B cell (primary cell): ENCODE data around the gene NUP155. TPM values are rescaled to one million over a fixed set of nuclear protein-coding genes. Genes with fewer than 3 reads are reported as not detected.
A peak's percentile ranks its signal among the peaks of the same experiment; 100 is the strongest.

Experiments
- ATAC-seq: fragments of 200-7000 bp; cut with Tn5 transposase; one replicate; pipeline ENCODE4 v1.10.0; 2021; ENCODE audit warnings: low read depth, mild to moderate bottlenecking, moderate number of reproducible peaks, moderate library complexity
- CTCF ChIA-PET: fragments of 350-600 bp; sonication (Branson Sonifier 250); formaldehyde crosslinking; loops from one replicate; lab custom pipeline; 2021; ENCODE audit warnings: antibody characterized with exemption, inconsistent platforms; lab: Charles Lee
- POLR2A ChIA-PET: fragments of 350-600 bp; sonication (Branson Sonifier 250); formaldehyde crosslinking; loops from one replicate; lab custom pipeline; 2021; ENCODE audit warnings: antibody characterized with exemption; lab: Charles Lee
- DNase-seq: peaks from one replicate; pipeline ENCODE4 v3.0.0; 2013
- H2AFZ ChIP-seq: 2 replicates; pipeline ENCODE4 v1.6.1; 2012; ENCODE audit warnings: mild to moderate bottlenecking, low read depth, low read length; ENCODE audit not compliant: insufficient read depth, poor library complexity, severe bottlenecking
- H3K27ac ChIP-seq, 2 donors: 1 replicate in 1 of 2; 2 replicates in 1 of 2; pipeline ENCODE4 v1.5.1; 2012 to 2013; ENCODE audit warnings: low read length in 2 of 2, mild to moderate bottlenecking in 2 of 2, moderate library complexity in 1 of 2
- H3K27me3 ChIP-seq, 4 experiments: fragments of 200-600 bp in 1 of 4; sonication (generic) in 1 of 4; replicated peaks in 1 of 4; 1 replicate in 2 of 4; 2 replicates in 2 of 4; pipeline versions ENCODE4 v1.6.1 to v1.7.0; 2013 to 2016; ENCODE audit warnings: low read length in 3 of 4, mild to moderate bottlenecking in 2 of 4, mixed read lengths in 1 of 4, moderate library complexity in 1 of 4; ENCODE audit not compliant: insufficient read depth in 4 of 4, control insufficient read depth in 3 of 4; ENCODE audit errors: control extremely low read depth in 1 of 4
- H3K36me3 ChIP-seq, 2 experiments: replicated peaks in 1 of 2; 1 replicate in 1 of 2; 2 replicates in 1 of 2; pipeline versions ENCODE4 v1.6.1 to v1.7.1; 2013; ENCODE audit warnings: low read length in 1 of 2; ENCODE audit not compliant: insufficient read depth in 2 of 2, control insufficient read depth in 1 of 2; ENCODE audit errors: control extremely low read depth in 1 of 2, extremely low read depth in 1 of 2
- H3K4me1 ChIP-seq, 2 donors: fragments of 200-600 bp in 1 of 2; sonication (generic) in 1 of 2; 1 replicate in 1 of 2; 2 replicates in 1 of 2; pipeline versions ENCODE4 v1.5.1 to v1.6.1; 2013 to 2017; ENCODE audit warnings: low read length in 2 of 2; ENCODE audit not compliant: control insufficient read depth in 2 of 2, insufficient read depth in 2 of 2
- H3K4me2 ChIP-seq: replicated peaks from 2 replicates; pipeline ENCODE3; 2012; ENCODE audit warnings: mild to moderate bottlenecking, low read depth, low read length; ENCODE audit not compliant: poor library complexity, severe bottlenecking
- H3K4me3 ChIP-seq, 5 experiments: fragments of 200-600 bp in 1 of 5; sonication (generic) in 1 of 5; 1 replicate in 3 of 5; 2 replicates in 2 of 5; pipeline versions ENCODE4 v1.5.1 to v1.7.0; 2011 to 2016; ENCODE audit warnings: low read length in 4 of 5, mild to moderate bottlenecking in 4 of 5, low read depth in 2 of 5, control low read depth in 1 of 5, moderate library complexity in 1 of 5; ENCODE audit not compliant: insufficient read depth in 1 of 5; ENCODE audit errors: control extremely low read depth in 1 of 5, extremely low read depth in 1 of 5
- H3K79me2 ChIP-seq: fragments of 200-600 bp; sonication (generic); one replicate; pipeline ENCODE4 v1.6.0; 2016; ENCODE audit warnings: low read length; ENCODE audit not compliant: control insufficient read depth, insufficient read depth
- H3K9ac ChIP-seq: fragments of 200-600 bp; sonication (generic); 2 replicates; pipeline ENCODE4 v1.6.1; 2017; ENCODE audit warnings: mild to moderate bottlenecking, low read length, moderate library complexity
- H3K9me3 ChIP-seq, 3 donors: one replicate each; pipeline versions ENCODE4 v1.6.1 to v1.7.1; 2013; ENCODE audit warnings: low read length in 2 of 3; ENCODE audit not compliant: control insufficient read depth in 2 of 3, insufficient read depth in 1 of 3; ENCODE audit errors: control extremely low read depth in 1 of 3
- H4K20me1 ChIP-seq: 2 replicates; pipeline ENCODE4 v1.6.0; 2012; ENCODE audit warnings: mild to moderate bottlenecking, low read length; ENCODE audit not compliant: insufficient read depth, control insufficient read depth, poor library complexity, severe bottlenecking
- H3K27ac Mint-ChIP-seq: one replicate; pipeline ENCODE4 v1.8.0; 2021; ENCODE audit warnings: mixed read lengths
- H3K27me3 Mint-ChIP-seq: one replicate; pipeline ENCODE4 v1.8.0; 2021; ENCODE audit warnings: mixed read lengths
- H3K4me1 Mint-ChIP-seq: one replicate; pipeline ENCODE4 v1.8.0; 2021; ENCODE audit warnings: mixed read lengths
- H3K4me3 Mint-ChIP-seq: one replicate; pipeline ENCODE4 v1.8.0; 2021; ENCODE audit warnings: mixed read lengths
- H3K9me3 Mint-ChIP-seq: one replicate; pipeline ENCODE4 v1.8.0; 2022; ENCODE audit warnings: mixed read lengths; ENCODE audit not compliant: insufficient read depth
- EZH2 ChIP-seq: IDR thresholded peaks from 2 replicates; pipeline ENCODE4 v1.6.1; 2012; ENCODE audit warnings: borderline replicate concordance, low read depth, mild to moderate bottlenecking, moderate library complexity, low read length; ENCODE audit not compliant: insufficient read depth, poor library complexity, severe bottlenecking
- WGBS: methylation state at CpG from one replicate; pipeline ENCODE4 v1.1.5; 2013; ENCODE audit warnings: missing lambda C conversion rate; ENCODE audit not compliant: insufficient coverage; 5-methylcytosine and 5-hydroxymethylcytosine counted together
- intact Hi-C: fragments of 100-400 bp; cut with micrococcal nuclease; formaldehyde crosslinking; loops from one replicate; pipeline ENCODE4 v1.10.0; 2022
- polyA plus RNA-seq: library from polyadenylated mRNA; depleted of rRNA; stranded (reverse); fragments of >200 nt; gene quantifications from 2 replicates; pipeline ENCODE4 v1.2.3, GENCODE V29; 2012
- total RNA-seq, 2 donors: library from RNA; stranded (reverse); fragments of 120-200 nt in 1 of 2; gene quantifications; 1 replicate in 1 of 2; 2 replicates in 1 of 2; pipeline versions ENCODE4 v1.2.3 to v1.2.4, GENCODE V29; 2013 to 2022
- TF ChIP-seq, protein P1 (sequence below): fragments of 200-600 bp; IDR thresholded peaks from one replicate; pipeline ENCODE4 v1.8.0; 2022; ENCODE audit warnings: antibody characterized with exemption, mild to moderate bottlenecking

The NUP155 gene
- total and polyA plus RNA-seq, 2 donors (not counting 1 experiment from before 2014, with no cell fraction given): 6.0 to 33.8 TPM

DNA sequence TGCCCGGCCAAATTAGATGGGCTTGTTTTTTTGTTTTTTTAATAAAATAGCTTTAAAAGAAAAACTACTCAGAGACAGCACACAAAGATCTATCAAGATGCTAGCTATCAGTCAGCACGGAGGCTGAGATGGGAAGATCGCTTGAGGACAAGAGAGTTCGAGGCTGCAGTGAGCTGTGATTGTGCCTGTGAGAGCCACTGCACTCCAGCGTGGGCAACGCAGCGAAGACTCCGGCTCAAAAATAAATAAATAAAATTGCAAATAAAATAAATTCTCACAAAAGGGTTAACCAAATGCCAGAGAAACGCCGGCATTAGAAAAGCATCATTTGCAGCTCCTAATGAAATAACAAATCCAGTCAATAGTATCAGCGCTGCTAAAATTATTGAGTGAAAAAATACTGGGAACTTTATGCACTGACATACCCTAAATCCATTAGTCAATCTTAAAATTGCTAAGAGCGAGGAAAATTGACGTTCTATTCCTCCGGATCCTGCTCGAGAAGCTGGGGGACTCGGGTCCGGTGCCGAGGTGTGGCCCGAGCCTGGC is 122.4 kb downstream of the NUP155 start:
- DNase-seq (no peak), ATAC-seq (no peak)
- no peaks in the 10 kb centered on the region for H3K79me2 ChIP-seq
- H3K4me2 ChIP-seq: peak overlapping the region; percentile 96
- TF ChIP-seq, protein P1, sequence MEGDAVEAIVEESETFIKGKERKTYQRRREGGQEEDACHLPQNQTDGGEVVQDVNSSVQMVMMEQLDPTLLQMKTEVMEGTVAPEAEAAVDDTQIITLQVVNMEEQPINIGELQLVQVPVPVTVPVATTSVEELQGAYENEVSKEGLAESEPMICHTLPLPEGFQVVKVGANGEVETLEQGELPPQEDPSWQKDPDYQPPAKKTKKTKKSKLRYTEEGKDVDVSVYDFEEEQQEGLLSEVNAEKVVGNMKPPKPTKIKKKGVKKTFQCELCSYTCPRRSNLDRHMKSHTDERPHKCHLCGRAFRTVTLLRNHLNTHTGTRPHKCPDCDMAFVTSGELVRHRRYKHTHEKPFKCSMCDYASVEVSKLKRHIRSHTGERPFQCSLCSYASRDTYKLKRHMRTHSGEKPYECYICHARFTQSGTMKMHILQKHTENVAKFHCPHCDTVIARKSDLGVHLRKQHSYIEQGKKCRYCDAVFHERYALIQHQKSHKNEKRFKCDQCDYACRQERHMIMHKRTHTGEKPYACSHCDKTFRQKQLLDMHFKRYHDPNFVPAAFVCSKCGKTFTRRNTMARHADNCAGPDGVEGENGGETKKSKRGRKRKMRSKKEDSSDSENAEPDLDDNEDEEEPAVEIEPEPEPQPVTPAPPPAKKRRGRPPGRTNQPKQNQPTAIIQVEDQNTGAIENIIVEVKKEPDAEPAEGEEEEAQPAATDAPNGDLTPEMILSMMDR: no peak
- TF ChIP-seq EZH2: no peak
- H3K4me1 ChIP-seq: peaks cover 0 to 11% of the 10 kb centered on the region in 2 donors
- Mint-ChIP-seq H3K27me3 (no peaks in the 10 kb centered on the region), H3K27ac (peak overlapping the region; percentile 92), H3K9me3 (no peaks in the 10 kb centered on the region), H3K4me3 (peak overlapping the region; percentile 87), H3K4me1 (peaks cover 11% of the 10 kb centered on the region)
- H2AFZ ChIP-seq: peak overlapping the region; percentile 96
- no peaks in the 10 kb centered on the region for H3K36me3 ChIP-seq
- peak overlapping the region; percentile 75 to 88 (median 80) for H3K4me3 ChIP-seq
- H4K20me1 ChIP-seq: no peaks in the 10 kb centered on the region
- H3K27me3 ChIP-seq: no peaks in the 10 kb centered on the region
- CTCF ChIA-PET: no interaction called here
- H3K9ac ChIP-seq: peak overlapping the region; percentile 98
- 2% methylated on average over 9 of the region's 19 CpGs for WGBS
- H3K9me3 ChIP-seq: peaks cover 0 to 3% (median 0%) of the 10 kb centered on the region in 3 donors
- intact Hi-C loops: loop anchor here (5.0 to 10.0 kb wide), 2 partner anchors 64 to 129 kb away; partner anchors contain the start of gene WDR70
- peak overlapping the region; percentile 65 to 90 for H3K27ac ChIP-seq
- POLR2A ChIA-PET: no interaction called here

DNA sequence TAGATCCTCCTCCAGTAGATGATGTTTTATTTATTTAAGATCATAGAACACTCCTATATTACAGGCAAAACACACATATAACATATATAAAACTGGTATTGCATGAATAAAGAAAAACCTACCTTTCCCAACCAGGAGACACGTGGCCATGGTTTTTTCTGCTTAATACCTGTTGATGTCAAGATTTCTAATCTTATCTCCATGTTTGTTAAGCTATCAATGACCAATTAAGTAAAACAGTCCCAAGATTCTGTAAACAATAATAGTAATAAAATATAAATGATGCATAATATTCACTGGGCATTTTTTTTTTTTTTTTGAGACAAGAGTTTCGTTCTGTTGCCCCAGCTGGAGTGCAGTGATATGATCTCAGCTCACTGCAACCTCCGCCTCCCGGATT is 123.4 kb downstream of the NUP155 start:
- Histone ChIP-seq H3K27me3 (no peaks in the 10 kb centered on the region), H3K4me2 (no peak overlapping the region), H4K20me1 (no peaks in the 10 kb centered on the region), H3K9me3 (peaks cover 0 to 3% (median 0%) of the 10 kb centered on the region in 3 donors), H3K9ac (no peak overlapping the region), H3K36me3 (no peaks in the 10 kb centered on the region), H3K27ac (no peak overlapping the region), H3K4me3 (no peak overlapping the region), H2AFZ (no peak overlapping the region), H3K4me1 (peaks cover 0 to 11% of the 10 kb centered on the region in 2 donors), H3K79me2 (no peaks in the 10 kb centered on the region)
- intact Hi-C loops: loop anchor here (5.0 to 10.0 kb wide), 2 partner anchors 63 to 130 kb away; partner anchors contain the start of gene WDR70
- peaks cover 11% of the 10 kb centered on the region for H3K4me1 Mint-ChIP-seq
- WGBS: 100% methylated on average over 1 of the region's 4 CpGs
- no peak for TF ChIP-seq EZH2
- TF ChIP-seq, protein P1: no peak
- ChIA-PET POLR2A (no interaction called here), CTCF (no interaction called here)
- no peak overlapping the region for H3K27ac Mint-ChIP-seq
- peak overlapping the region; percentile 35 for H3K4me3 Mint-ChIP-seq
- DNase-seq (no peak), ATAC-seq (no peak)
- H3K27me3 Mint-ChIP-seq: no peaks in the 10 kb centered on the region
- no peaks in the 10 kb centered on the region for H3K9me3 Mint-ChIP-seq
